Subcutaneous abdominal adipose tissue (tissue), 5 donors: ENCODE data around the gene CMIP.

Experiments used
- H3K27ac ChIP-seq: one replicate; pipeline ENCODE4 v1.7.0; 2013; ENCODE audit warnings: low read depth, mild to moderate bottlenecking, inconsistent platforms, low read length, moderate library complexity
- H3K27me3 ChIP-seq, 5 donors: one replicate each; pipeline ENCODE4 v1.7.0; 2013; ENCODE audit warnings: low read length in 5 of 5, inconsistent platforms in 1 of 5; ENCODE audit not compliant: control insufficient read depth in 5 of 5, insufficient read depth in 4 of 5
- H3K36me3 ChIP-seq, 5 donors: one replicate each; pipeline ENCODE4 v1.7.0; 2013; ENCODE audit warnings: low read length in 5 of 5; ENCODE audit not compliant: control insufficient read depth in 5 of 5, insufficient read depth in 5 of 5
- H3K4me1 ChIP-seq, 5 donors: one replicate each; pipeline ENCODE4 v1.7.0; 2013; ENCODE audit warnings: low read length in 5 of 5, mild to moderate bottlenecking in 3 of 5, moderate library complexity in 1 of 5; ENCODE audit not compliant: control insufficient read depth in 5 of 5, insufficient read depth in 5 of 5
- H3K4me3 ChIP-seq, 5 donors: one replicate each; pipeline ENCODE4 v1.7.0; 2013; ENCODE audit warnings: low read length in 5 of 5, low read depth in 1 of 5
- H3K9ac ChIP-seq, 5 donors: one replicate each; pipeline ENCODE4 v1.7.0; 2013; ENCODE audit warnings: low read length in 5 of 5, mild to moderate bottlenecking in 4 of 5, moderate library complexity in 3 of 5
- H3K9me3 ChIP-seq, 5 donors: one replicate each; pipeline ENCODE4 v1.7.0; 2013; ENCODE audit warnings: low read length in 5 of 5; ENCODE audit not compliant: control insufficient read depth in 5 of 5
- donor health status: healthy.
- donor health status: healthy.
- donor health status: healthy.
- donor health status: healthy.
- donor health status: healthy.

The CMIP gene

GRCh38 chr16:81758376-81758775 is 313.8 kb downstream of the CMIP start:
- no peaks in the 10 kb centered on the region for H3K27me3 ChIP-seq
- H3K4me1 ChIP-seq: peaks cover 0 to 16% (median 13%) of the 10 kb centered on the region in 5 donors
- no peaks in the 10 kb centered on the region for H3K36me3 ChIP-seq
- H3K27ac ChIP-seq: no peak overlapping the region
- H3K9ac ChIP-seq: no peak overlapping the region
- H3K4me3 ChIP-seq: no peak overlapping the region
- peaks cover 0 to 3% (median 0%) of the 10 kb centered on the region in 5 donors for H3K9me3 ChIP-seq
